ENCODE data around the gene LARGE1.

- TF ChIP-seq CTCF (IDR thresholded peaks at IDR 0.05 in 8 of 11, conservative IDR thresholded peaks at IDR 0.05 in 3 of 11) (no peak), POLR2A (IDR thresholded peaks at IDR 0.05) (no peak)
Measured at GRCh38 chr22:33248948-33249347, 671.3 kb downstream of the LARGE1 start.
